NCI-H446 treated with DMSO at 0.1 percent for 48 hours (cell line): ENCODE data around the gene MANF.

Experiments used
- DNase-seq: peaks from one replicate; lab custom pipeline; 2025; lab: John Stamatoyannopoulos, UW

The MANF gene

GRCh38 chr3:51390246-51391074 is 5.4 kb downstream of the MANF start:
- no peak for DNase-seq

DNA sequence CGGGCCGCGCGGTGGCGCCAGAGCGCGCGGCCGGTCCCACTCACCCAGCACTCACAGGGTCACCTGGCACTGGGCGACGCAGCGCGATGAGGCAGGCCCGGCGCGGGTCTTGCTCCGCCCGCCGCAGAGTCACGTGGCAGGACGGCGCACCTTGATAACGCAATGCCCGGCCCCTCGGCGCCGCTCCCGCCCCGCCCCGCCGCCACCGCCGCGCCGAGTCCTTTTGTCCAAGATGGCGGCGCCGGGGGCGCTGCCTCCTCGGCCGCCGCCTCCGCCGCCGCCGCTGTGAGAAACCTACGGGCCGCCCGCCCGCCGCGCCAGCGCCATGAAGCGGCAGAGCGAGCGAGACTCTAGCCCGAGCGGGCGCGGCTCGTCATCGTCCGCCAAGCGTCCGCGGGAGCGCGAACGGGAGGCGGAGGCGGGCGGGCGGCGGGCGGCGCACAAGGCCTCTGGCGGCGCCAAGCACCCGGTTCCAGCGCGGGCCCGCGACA is 6.0 kb downstream of the MANF start, which contains the start of gene RBM15B:
TSS of gene RBM15B (plus strand) at position 211 of the 491 bp plus-strand sequence. CDS start at position 326, 115 bp downstream.
- peak; percentile 80 for DNase-seq

GRCh38 chr3:51391566-51392354 is 6.7 kb downstream of the MANF start:
- no peak for DNase-seq

GRCh38 chr3:51392355-51393133 is 7.5 kb downstream of the MANF start:
- no peak for DNase-seq

DNA sequence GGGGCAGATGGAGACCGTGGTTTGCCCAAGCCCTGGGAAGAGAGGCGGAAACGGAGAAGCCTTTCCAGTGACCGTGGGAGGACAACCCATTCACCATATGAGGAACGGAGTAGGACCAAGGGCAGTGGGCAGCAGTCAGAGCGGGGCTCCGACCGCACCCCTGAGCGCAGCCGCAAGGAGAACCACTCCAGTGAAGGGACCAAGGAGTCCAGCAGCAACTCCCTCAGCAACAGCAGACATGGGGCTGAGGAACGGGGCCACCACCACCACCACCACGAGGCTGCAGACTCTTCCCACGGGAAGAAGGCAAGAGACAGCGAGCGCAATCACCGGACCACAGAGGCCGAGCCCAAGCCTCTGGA is 8.0 kb downstream of the MANF start:
- no peak for DNase-seq

- no peak for DNase-seq
Observed at GRCh38 chr3:51393564-51393963, 8.5 kb downstream of the MANF start.

GRCh38 chr3:51394541-51394940 is 9.4 kb downstream of the MANF start:
- DNase-seq: no peak

DNA sequence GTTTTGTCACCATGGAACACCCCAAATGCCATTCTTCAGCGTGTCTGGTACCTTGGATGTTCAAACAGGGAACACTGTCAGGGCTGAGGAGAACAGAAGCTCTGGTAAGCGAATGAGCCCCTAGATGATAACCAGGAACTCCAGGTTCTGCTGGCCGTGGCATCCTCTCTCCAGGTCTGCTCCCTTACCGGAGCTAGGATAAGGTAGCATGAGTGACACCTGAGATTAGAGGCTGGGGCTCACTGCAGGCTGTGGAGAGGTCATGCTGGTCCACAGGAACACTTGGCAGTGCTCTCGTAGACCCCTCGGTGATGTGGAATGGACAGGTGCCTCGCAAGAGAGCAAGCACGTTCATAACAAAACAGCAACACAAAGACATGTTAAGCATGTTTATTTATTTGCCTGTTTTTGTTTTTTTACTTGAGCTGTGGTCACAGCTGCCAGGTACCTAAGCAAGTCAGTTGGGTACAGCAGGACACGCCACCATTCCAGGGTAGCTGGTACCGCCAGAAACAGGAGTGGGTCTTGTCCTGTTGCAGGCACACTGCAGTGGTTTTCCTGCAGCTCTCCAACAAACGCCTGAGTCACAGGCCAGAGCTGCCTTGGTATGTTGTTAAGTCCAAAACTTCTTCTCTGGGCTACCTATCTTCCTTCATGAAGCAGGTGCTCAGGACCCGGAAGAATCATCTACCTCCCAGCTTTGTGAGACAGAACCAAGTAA is 10.6 kb downstream of the MANF start:
- DNase-seq: no peak

DNA sequence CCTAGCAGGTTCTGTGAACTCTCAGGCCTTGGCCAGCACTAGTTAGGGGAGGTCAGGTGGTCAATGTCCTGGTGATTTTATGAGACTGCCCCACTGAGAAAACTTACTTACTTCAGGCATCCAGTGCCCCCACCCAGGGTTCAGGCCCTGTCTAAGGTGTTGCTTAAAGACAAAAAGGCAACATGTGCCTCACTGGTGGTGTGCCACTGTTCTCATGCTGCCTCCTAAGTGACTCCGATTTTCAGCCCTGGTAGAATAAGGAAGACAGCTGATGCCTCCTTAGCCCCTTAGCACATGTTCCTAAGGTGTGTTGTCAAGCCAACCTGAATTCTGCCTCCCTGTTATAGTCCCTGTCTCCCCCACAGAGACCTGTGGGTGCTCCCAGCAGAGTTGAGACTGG is 11.3 kb downstream of the MANF start:
- no peak for DNase-seq

GRCh38 chr3:51397392-51397791 is 12.3 kb downstream of the MANF start:
- no peak for DNase-seq

DNA sequence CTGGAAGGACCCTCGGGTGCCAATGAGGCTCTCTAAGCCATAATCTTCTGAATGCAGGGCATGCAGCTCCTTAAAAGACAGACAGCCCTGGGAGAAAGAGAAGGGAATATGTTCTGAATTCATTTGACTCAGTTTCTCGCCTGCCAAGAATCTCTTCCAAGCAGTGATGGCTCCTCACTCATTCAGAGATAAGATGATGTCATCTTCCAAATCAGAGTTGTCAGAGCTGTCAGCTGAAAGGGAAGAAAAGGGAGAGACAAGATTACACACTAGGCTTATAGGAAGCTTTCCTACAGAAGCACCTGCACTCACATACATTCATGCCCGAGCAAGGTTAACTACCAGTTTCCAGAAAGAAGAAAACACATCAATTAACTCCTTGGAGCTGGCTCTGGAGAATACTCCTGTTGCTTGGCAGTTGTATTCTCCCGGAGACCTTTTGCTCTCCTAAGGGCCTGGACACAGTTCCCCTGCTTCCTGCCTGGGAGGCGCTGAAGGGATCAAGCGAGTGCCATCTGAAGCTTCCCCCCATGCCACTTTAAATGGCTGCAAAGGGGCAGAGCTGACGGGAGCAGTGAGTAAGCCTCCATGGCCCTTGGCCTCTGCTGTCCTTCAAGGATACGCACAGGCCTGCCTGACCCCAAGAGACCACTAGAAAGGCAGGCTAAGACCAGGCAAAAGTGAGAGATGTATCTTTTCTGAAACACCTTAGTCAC is 13.7 kb downstream of the MANF start:
- no peak for DNase-seq

GRCh38 chr3:51400166-51400565 is 15.1 kb downstream of the MANF start:
- no peak for DNase-seq

DNA sequence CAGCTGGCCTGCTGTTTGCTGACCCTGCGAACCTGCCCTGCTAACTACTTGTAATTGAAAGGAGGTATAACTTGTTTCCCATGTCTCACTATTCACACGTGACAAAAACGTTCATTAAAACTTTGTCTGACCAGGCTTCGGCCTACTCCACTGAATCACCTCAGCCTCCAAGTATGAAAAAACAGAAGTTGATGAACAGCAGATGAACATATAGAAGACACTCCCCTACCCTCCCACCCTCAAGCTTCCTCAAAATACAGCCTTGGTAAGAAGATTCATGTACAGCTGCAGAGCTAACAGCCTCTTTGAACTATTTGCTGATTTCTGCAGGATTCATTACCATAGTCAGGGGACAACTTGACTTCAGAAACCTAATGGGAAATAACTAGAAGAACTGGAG is 16.6 kb downstream of the MANF start:
- no peak for DNase-seq

DNA sequence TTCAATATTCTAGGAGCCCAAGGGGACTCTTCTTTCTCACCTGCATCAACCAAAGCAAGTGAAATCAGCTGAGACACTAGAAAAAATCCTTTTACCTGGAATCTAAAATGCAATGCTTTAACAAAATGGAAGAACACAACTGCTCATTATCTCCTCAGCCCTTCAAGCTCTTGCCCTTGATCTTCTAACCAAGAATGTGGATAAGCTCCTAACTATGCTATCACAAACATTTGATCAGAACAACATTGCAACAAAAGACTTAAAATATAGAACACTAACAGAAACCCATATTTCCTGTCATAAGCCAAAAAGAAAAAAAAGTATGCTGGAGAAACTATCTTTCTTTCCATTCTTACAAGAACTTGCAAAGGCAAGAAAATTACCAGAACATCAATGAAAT is 18.6 kb downstream of the MANF start:
- DNase-seq: no peak

DNA sequence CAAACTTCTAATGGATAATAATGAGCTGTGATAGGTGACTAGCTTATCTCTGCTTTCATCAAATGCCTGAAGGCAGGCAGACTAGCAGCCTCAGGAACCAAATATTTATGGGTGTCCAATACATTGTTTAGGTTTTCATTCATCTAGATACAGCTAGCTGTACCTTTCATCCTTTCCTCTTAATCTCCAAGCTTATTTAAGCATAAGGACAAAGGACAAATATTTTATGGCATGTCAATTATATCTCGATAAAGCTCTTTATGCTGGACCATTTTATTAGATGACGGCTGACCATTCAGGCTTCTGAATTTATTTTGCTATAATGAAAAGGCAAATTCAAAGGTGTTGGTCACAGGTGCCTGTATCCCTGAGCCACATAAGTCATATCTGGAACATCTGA is 22.9 kb downstream of the MANF start:
- no peak for DNase-seq

GRCh38 chr3:51408813-51409212 is 23.7 kb downstream of the MANF start:
- DNase-seq: no peak

DNA sequence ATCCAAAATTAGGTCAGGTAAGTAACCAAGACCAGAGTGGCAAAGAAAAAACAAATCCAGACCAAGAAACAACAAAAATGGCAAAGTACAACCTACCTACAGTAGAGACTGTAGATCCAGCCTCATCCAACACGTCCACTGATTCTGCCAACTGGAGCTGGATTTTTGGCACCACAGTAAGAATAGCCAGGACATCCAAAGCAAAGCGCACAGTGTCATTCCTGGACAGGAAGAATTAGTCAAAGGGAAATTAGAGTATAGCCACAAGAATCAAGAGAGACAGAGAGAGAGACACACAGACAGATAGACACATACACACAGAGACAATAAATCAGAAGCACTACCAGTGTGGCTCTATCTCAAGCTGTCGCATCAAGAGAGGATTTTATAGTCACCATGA is 37.1 kb downstream of the MANF start:
- no peak for DNase-seq

DNA sequence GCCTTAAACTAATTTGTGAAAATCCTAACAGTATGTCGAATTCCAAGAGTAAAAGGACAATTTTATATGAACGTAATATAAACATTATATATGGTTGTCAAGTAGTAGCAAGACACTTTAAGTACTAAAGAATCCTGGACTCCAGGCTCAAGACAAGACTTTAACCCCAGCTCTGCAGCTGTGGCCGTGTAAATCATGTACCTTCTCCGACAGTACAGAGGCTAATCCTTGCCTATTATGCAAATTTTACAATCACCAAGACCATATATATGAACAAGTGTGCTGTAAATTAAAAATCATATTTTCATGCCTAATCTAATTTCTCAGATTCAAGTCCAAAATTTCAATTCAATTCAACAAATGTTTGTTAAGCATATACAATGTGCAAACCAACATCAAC is 41.8 kb downstream of the MANF start:
- DNase-seq: no peak

DNA sequence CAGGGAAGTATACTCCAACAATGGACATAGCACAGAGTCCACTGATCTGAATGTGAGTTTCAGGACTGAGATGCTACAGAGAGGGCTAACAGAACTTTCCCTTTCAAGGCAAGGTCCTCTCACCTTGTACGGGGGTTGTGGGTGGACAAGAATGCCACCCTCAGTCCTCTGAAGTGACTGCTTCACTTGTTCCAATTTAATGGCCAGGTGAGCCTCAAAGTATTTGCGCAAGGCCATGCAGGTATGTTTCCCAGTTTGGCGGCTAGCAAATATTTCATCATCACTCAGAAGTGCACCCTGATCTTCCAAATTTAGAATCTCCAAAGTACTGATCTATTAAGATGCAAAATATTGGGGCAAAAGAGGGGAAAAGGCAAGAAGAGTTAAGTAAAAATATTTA is 44.0 kb downstream of the MANF start:
- no peak for DNase-seq

- DNase-seq: no peak
Observed at GRCh38 chr3:51434110-51434509, 49.0 kb downstream of the MANF start.

GRCh38 chr3:51434746-51435327 is 49.7 kb downstream of the MANF start:
- peak; percentile 3 for DNase-seq
